Measurements from ENCODE around the gene KRTAP10-10.

Gene KRTAP10-10

DNA sequence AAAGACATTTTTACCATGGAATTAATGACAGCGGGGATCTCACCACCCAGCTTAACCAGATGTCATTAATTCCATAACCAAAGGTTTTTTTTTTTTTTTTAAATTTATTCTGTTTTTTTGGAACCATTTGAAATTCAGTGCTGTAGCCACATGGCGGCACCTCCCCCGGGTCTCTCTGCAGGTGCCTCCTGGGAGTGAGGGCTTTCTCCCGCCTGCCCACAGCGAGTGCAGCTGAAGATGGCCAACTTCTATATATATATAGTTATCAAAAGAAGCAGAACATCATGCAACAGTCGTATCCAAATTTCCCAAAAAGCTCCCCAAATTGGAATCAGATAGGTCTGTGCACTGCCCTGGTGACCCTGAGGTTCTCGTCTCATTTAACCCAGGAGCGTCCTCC, 21.7 kb upstream of the KRTAP10-10 start:
- DNase-seq (ENCODE audit: low read depth), result no peak
- no peak for TF ChIP-seq CTCF (IDR thresholded peaks at IDR 0.05; ENCODE audit: insufficient read depth, low read depth, low read length, missing control alignments)
- no peak overlapping the region for H3K4me3 ChIP-seq (ENCODE audit: low read length)

GRCh38 chr21:44615911-44616590, 21.1 kb upstream of the KRTAP10-10 start:
- no peak for TF ChIP-seq CTCF (IDR thresholded peaks at IDR 0.05; ENCODE audit: insufficient read depth, low read depth, low read length, missing control alignments)
- no peak overlapping the region for H3K4me3 ChIP-seq (ENCODE audit: low read length)
- no peak for DNase-seq (ENCODE audit: low read depth)

DNA sequence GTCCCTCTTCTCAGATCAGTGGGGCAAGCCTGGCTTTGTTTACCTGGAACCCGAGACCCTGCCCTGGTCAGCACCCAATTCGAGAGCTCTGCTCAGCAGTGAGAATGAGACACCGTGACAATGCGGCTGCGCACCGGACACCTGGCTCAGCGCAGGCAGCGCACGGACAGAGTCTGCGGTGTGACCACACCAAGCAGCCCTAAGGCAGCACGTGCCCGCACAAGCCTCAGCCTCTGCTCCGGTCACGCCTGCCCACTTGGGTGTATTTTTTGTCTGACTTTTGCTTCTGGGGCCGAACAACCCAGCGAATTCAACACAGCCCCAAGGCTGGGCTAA, 20.6 kb upstream of the KRTAP10-10 start:
- TF ChIP-seq CTCF (IDR thresholded peaks at IDR 0.05; ENCODE audit: insufficient read depth, low read depth, low read length, missing control alignments), result no peak
- no peak overlapping the region for H3K4me3 ChIP-seq (ENCODE audit: low read length)
- DNase-seq (ENCODE audit: low read depth), result no peak

GRCh38 chr21:44617071-44617501, 20.1 kb upstream of the KRTAP10-10 start:
- no peak overlapping the region for H3K4me3 ChIP-seq (ENCODE audit: low read length)
- no peak for TF ChIP-seq CTCF (IDR thresholded peaks at IDR 0.05; ENCODE audit: insufficient read depth, low read depth, low read length, missing control alignments)

DNA sequence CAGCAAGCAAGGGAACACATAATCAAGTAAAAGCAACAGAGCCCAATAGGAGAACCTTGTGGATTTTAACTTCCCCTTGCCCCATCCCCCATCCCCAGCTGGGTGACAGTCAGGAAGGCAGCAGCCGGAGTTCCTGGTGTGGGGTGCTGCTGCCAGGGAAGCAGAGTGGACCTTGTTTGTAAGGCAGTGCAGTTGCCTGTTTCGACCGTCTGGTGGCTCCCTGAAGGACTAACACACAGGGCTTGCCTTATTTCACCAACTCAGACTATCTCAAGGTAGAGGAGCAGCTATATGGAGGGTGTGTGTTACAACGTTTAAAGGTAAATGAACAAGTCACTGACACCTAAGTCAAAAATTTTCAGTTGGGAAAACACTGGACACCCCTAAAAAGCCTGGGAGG, 18.7 kb upstream of the KRTAP10-10 start:
- no peak for TF ChIP-seq CTCF (IDR thresholded peaks at IDR 0.05; ENCODE audit: insufficient read depth, low read depth, low read length, missing control alignments)
- DNase-seq (ENCODE audit: low read depth), result no peak
- no peak overlapping the region for H3K4me3 ChIP-seq (ENCODE audit: low read length)

More at GRCh38 chr21:44617071-44617501, 20.1 kb upstream of the KRTAP10-10 start:
- no peak for DNase-seq (ENCODE audit: low read depth)

- TF ChIP-seq CTCF (IDR thresholded peaks at IDR 0.05; ENCODE audit: insufficient read depth, low read depth, low read length, missing control alignments), result no peak
- no peak for DNase-seq (ENCODE audit: low read depth)
- no peak overlapping the region for H3K4me3 ChIP-seq (ENCODE audit: low read length)
These were observed 18.2 kb upstream of the KRTAP10-10 start for GRCh38 chr21:44618909-44619308.

GRCh38 chr21:44619886-44620285, 17.3 kb upstream of the KRTAP10-10 start:
- H3K4me3 ChIP-seq (ENCODE audit: low read length), result no peak overlapping the region
- DNase-seq (ENCODE audit: low read depth), result no peak
- no peak for TF ChIP-seq CTCF (IDR thresholded peaks at IDR 0.05; ENCODE audit: insufficient read depth, low read depth, low read length, missing control alignments)
